Choroid plexus epithelial cell (primary cell): ENCODE measurements around the gene ZMYM1.
"Not testable (repeated sequence)": the region's sequence is repeated elsewhere in the genome, so short reads cannot be mapped to it uniquely, and the experiment has no call there.

Experiments
- DNase-seq: peaks from one replicate; pipeline ENCODE4 v3.0.0-alpha.2; 2010; ENCODE audit warnings: low read depth
- H3K4me3 ChIP-seq: 2 replicates; pipeline ENCODE4 v1.5.1; 2011; ENCODE audit warnings: low read depth, mild to moderate bottlenecking, control low read depth, low read length, moderate library complexity
- TF ChIP-seq, protein P1 (sequence below): conservative IDR thresholded peaks from 2 replicates; pipeline ENCODE4 v1.5.1; 2011; ENCODE audit warnings: low read depth, mild to moderate bottlenecking, control low read depth, inconsistent platforms, low read length, moderate library complexity

Gene ZMYM1

DNA sequence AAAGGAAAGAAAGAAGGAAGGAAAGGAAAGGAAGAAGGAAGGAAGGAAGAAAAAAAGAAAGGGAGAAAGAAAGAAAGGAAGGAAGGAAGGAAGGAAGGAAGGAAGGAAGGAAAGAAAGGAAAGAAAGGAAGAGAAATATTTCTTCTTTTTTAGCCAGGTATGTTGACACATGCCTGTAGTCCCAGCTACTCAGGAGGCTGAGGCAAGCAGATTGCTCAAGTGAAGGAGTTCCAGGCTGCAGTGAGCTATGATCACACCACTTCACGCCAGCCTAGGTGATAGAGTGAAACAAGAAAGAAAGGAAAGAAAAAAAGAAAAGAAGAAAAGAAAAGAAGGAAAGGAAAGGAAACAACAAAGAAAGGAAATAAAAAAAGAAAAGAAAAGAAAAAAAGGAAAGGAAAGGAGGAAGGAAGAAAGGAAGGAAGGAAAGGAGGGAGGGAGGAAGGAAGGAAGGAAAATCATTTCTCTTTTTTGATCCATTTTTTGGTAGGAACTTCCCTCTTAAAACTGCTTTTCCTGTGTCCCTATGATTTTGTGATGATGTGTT lies 5.8 kb upstream of the ZMYM1 start:
- no peak overlapping the region for H3K4me3 ChIP-seq
- TF ChIP-seq, protein P1, sequence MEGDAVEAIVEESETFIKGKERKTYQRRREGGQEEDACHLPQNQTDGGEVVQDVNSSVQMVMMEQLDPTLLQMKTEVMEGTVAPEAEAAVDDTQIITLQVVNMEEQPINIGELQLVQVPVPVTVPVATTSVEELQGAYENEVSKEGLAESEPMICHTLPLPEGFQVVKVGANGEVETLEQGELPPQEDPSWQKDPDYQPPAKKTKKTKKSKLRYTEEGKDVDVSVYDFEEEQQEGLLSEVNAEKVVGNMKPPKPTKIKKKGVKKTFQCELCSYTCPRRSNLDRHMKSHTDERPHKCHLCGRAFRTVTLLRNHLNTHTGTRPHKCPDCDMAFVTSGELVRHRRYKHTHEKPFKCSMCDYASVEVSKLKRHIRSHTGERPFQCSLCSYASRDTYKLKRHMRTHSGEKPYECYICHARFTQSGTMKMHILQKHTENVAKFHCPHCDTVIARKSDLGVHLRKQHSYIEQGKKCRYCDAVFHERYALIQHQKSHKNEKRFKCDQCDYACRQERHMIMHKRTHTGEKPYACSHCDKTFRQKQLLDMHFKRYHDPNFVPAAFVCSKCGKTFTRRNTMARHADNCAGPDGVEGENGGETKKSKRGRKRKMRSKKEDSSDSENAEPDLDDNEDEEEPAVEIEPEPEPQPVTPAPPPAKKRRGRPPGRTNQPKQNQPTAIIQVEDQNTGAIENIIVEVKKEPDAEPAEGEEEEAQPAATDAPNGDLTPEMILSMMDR: no peak
- no peak for DNase-seq

DNA sequence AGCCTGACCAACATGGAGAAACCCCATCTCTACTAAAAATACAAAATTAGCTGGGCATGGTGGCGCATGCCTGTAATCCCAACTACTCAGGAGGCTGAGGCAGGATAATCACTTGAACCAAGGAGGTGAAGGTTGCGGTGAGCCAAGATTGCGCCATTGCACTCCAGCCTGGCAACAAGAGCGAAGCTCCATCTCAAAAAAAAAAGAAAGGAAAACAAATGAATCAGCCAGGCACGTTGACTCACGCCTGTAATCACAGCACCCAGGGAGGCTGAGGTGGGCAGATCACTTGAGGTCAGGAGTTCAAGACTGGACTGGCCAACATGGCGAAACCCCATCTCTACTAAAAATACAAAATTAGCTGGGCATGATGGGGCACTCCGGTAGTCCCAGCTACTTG lies 2.8 kb upstream of the ZMYM1 start:
- not testable (repeated sequence) for H3K4me3 ChIP-seq
- DNase-seq: peak; percentile 83

DNA sequence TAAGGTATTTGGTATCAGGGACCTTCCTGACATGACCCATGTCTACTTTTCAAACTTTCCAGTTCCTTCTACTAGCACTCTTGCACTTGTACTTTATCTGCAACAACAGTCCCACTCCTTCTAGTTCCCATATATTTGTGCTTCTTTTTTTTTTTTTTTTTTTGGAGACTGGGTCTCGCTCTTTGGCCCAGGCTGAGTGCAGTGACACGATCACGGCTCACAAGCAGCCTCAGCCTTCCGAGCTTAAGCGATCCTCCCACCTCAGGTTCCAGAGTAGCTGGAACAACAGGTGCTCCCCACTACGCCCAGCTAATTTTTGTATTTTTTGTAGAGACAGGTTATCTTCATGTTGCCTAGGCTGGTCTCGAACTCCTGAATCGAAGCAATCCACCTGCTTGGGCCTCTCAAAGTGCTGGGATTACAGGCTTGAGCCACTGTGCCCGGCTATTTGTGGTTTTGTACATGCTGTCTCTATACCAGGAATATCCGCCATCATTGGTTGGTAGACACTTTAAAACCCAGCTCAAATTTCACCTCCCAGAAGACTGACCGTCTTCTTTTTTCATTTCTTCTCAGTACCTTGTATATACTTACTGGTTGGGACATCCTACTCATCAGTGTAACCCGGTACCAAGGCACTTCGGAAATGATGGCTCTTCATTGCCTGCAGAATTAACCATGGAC lies 1.1 kb downstream of the ZMYM1 start:
- DNase-seq: no peak
- TF ChIP-seq, protein P1: no peak
- peak overlapping the region; percentile 80 for H3K4me3 ChIP-seq

DNA sequence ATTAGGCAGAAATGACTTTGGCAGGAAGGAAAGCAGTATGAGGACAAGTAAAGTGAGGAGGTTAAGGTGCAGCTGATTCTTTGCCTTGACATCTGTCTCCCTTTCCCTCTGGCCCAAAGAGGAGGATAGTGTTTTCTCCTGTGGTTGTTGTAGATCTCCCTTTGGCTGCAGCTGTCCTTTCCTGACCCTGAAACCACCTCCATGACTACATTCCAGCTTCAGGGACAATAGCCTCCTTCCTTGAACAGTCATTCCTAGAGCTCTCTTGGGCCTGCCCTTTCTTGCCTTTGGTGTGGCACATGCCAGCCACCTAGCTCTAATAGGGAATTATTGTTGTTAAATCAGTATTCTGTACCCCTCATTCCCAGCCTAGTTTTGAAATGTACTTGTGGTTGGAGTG lies 6.2 kb downstream of the ZMYM1 start:
- TF ChIP-seq, protein P1: no peak
- no peak for DNase-seq
- H3K4me3 ChIP-seq: no peak overlapping the region

DNA sequence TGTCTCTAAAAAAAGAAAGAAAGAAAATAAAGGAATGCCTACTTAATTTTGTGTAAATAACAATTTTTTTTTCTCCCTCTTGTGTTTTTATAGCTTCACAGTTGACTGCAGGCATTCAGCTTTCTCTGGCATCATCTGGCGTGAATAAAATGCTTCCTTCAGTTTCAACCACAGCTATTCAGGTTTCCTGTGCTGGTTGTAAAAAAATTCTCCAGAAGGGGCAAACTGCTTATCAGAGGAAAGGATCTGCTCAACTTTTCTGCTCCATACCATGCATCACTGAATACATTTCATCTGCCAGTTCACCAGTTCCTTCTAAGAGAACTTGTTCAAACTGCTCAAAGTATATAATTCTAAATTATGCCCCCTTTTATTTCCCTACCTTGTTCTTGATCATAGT lies 18.0 kb downstream of the ZMYM1 start:
- TF ChIP-seq, protein P1: no peak
- DNase-seq: peak; percentile 13
- no peak overlapping the region for H3K4me3 ChIP-seq

DNA sequence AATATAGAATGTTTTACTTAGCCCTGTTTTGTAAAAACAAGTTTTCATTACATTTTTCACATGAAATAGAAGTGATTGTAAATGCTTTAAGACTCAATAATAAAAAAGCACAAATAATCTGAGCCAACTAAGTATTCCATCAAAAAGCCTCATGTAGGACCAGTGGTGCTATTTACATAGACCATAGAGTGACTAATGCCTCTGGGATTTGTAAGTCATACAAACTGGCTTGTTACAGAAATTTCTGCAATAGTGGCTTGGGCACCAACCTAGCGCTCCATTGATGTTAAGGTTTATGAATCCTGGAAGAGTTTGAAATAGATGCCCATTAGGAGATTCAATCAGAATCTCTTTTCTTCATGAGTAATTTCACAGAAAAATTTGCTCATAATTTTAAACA lies 31.9 kb downstream of the ZMYM1 start:
- no peak overlapping the region for H3K4me3 ChIP-seq
- TF ChIP-seq, protein P1: no peak
- peak; percentile 85 for DNase-seq

DNA sequence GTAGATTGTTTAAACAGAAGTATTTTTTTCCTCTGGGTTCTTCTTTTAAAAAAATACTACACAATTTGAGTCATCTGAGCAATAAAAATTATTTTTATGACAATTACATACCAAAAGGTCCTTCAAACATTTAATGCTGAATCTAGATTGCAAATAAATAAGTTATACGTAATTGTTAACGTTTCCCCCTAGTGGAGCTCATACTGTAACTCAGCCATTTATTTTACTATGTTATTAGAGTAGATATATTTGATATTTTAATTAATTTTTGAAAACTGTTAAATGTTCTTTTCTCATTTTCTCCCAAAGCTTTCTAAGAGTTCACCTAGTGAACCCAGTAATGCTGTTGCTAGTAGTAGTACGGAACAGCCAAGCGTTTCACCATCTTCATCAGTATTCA lies 33.5 kb downstream of the ZMYM1 start:
- peak; percentile 48 for DNase-seq
- TF ChIP-seq, protein P1: peak; percentile 48
- H3K4me3 ChIP-seq: no peak overlapping the region
